Right lobe of liver (tissue), 6 donors: ENCODE measurements around the gene C2CD4C. TPM values are rescaled to one million over a fixed set of nuclear protein-coding genes. Genes with fewer than 3 reads are reported as not detected.
"Not testable (repeated sequence)": the region's sequence is repeated elsewhere in the genome, so short reads cannot be mapped to it uniquely, and the experiment has no call there.

Source experiments
- ATAC-seq, 4 donors: fragments of 200-7000 bp; cut with Tn5 transposase; one replicate each; pipeline ENCODE4 v1.9.1; 2020; ENCODE audit warnings: mild to moderate bottlenecking in 4 of 4, moderate library complexity in 4 of 4
- DNase-seq, 3 donors: peaks; one replicate each; pipeline ENCODE4 v3.0.0-alpha.2; 2020
- H3K27ac ChIP-seq, 3 donors: fragments of 200-600 bp; one replicate each; pipeline ENCODE4 v1.8.0; 2022
- H3K27me3 ChIP-seq, 2 donors: fragments of 200-600 bp; one replicate each; pipeline ENCODE4 v1.8.0; 2022
- H3K36me3 ChIP-seq, 4 donors: fragments of 200-600 bp; sonication (generic) in 1 of 4; one replicate each; pipeline versions ENCODE4 v1.5.1 to v1.8.0; 2017 to 2022; ENCODE audit warnings: control low read depth in 1 of 4
- H3K4me1 ChIP-seq, 4 donors: fragments of 200-600 bp; sonication (generic) in 1 of 4; one replicate each; pipeline versions ENCODE4 v1.5.1 to v1.8.0; 2017 to 2022; ENCODE audit warnings: control low read depth in 1 of 4
- H3K4me3 ChIP-seq, 3 donors: fragments of 200-600 bp; one replicate each; pipeline ENCODE4 v1.8.0; 2022
- H3K9me3 ChIP-seq, 4 donors: fragments of 200-600 bp; sonication (generic) in 1 of 4; one replicate each; pipeline versions ENCODE4 v1.5.1 to v1.8.0; 2017 to 2022; ENCODE audit warnings: control low read depth in 1 of 4
- POLR2A ChIP-seq: fragments of 450-650 bp; IDR thresholded peaks from one replicate; pipeline ENCODE4 v1.6.1; 2017; ENCODE audit warnings: antibody characterized with exemption, mild to moderate bottlenecking
- WGBS: methylation state at CpG from one replicate; pipeline ENCODE4 v1.1.6; 2018; ENCODE audit warnings: low coverage, low lambda C conversion rate; ENCODE audit not compliant: insufficient coverage; ENCODE audit errors: missing lambda C conversion rate; 5-methylcytosine and 5-hydroxymethylcytosine counted together
- intact Hi-C, 2 donors: fragments of 100-400 bp; cut with DNase I; formaldehyde crosslinking; loops; one replicate each; pipeline versions ENCODE4 v1.11.2 to v1.14.1; 2022
- total RNA-seq, 6 experiments: library from RNA; depleted of rRNA in 2 of 6; stranded (reverse); fragments of >200 nt in 2 of 6; fragmentation: NEBNext Ultra II Directional in 3 of 6; extraction: Animal tissue kit (Norgen Biotek cat#: 25700) in 3 of 6; gene quantifications; one replicate each; pipeline versions ENCODE4 v1.1.0 to v1.2.4, GENCODE V29; 2016 to 2023
- TF ChIP-seq, protein P1 (sequence below), 4 donors: fragments of 200-600 bp in 3 of 4; fragments of 450-650 bp in 1 of 4; IDR thresholded peaks; one replicate each; pipeline versions ENCODE4 v1.5.1 to v1.8.0; 2016 to 2022; ENCODE audit warnings: antibody characterized with exemption in 4 of 4, mild to moderate bottlenecking in 2 of 4
- donor health status: DM: no; HTN: yes; CAD: no.
- donor health status: DM: no; HTN: no; CAD: no.
- donor health status: DM: no; HTN: no; CAD: no.
- donor health status: DM: no; HTN: yes; CAD: no.
- donor health status: DM: no; HTN: yes; CAD: no.

C2CD4C gene
- total RNA-seq, 6 experiments from 2014 or later: 0.12 to 2.0 (median 0.44) TPM

DNA sequence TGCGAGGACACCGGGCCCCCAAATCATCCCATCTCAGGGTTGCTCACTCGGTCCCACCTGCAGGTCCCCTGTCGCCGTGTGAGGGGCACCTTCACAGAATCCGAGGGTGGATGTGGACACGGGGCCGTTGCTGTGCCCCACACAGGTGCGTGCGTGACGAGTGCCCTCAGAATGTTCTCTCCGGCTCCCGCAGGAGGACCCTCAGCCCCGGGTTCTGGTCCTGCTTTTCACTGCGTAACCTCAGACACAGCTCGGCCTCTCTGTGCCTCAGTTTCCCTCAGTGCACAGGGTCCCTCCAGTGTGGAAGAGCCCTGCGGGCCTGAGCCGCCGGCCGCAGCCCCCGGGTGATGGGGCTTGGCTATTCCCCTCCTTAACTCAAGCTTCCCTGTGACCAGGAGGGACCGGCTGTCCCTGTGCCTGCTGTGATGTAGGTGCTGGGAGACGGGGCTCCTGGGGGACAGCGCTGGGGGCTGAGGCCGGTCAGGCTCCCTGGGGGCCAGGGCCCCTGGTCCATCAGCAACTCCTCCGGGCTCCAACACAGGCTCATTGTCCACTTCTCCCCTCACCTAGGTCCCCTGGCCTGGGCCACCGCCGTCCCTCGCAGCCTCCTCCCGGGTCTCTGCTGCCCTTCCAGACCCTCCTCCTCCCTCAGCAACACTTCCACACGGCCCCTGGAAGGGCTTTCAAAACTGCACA lies 47.1 kb upstream of the C2CD4C start:
- ATAC-seq (no peak), DNase-seq (peak in 1 of 3 donors; percentile 45)
- Histone ChIP-seq H3K27ac (no peak overlapping the region), H3K4me3 (no peak overlapping the region), H3K27me3 (no peaks in the 10 kb centered on the region), H3K36me3 (no peaks in the 10 kb centered on the region), H3K4me1 (no peaks in the 10 kb centered on the region), H3K9me3 (no peaks in the 10 kb centered on the region)
- 76% methylated on average over 6 of the region's 31 CpGs for WGBS
- intact Hi-C loops: no loop called here
- no peak for TF ChIP-seq POLR2A
- TF ChIP-seq, protein P1, sequence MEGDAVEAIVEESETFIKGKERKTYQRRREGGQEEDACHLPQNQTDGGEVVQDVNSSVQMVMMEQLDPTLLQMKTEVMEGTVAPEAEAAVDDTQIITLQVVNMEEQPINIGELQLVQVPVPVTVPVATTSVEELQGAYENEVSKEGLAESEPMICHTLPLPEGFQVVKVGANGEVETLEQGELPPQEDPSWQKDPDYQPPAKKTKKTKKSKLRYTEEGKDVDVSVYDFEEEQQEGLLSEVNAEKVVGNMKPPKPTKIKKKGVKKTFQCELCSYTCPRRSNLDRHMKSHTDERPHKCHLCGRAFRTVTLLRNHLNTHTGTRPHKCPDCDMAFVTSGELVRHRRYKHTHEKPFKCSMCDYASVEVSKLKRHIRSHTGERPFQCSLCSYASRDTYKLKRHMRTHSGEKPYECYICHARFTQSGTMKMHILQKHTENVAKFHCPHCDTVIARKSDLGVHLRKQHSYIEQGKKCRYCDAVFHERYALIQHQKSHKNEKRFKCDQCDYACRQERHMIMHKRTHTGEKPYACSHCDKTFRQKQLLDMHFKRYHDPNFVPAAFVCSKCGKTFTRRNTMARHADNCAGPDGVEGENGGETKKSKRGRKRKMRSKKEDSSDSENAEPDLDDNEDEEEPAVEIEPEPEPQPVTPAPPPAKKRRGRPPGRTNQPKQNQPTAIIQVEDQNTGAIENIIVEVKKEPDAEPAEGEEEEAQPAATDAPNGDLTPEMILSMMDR (IDR thresholded peaks at IDR 0.05): no peak

DNA sequence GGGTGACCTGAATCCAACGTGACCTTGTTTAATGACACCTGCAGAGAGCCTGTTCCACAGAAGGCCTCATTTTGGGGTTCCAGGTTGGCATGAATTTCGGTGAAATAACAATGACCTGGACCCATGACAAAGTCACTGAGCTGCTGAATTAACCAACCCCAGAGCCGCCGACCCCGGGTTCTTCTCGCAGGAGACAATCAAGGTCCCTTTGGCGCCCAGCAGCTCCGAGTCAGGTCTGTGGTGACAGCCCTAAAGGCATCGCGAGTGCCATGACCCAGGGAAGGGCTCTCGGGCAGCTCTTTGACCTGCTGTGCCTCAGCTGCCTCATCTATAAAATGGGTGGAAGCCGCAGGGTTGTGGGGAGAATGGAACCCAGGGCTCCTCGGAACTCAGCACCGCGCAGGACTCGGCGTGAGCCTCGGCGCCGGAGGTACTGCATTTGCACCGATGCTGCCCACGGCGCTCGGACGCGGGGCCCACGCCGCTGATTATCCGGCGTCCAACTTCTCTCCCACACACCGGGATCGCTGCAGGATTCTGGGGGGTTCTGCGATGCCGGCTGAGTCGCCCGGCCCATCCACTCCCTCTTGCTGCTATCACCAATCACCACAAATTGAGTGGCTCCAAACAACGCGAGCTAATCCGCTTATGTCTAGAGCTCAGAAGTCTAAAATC lies 46.2 kb upstream of the C2CD4C start:
- ATAC-seq (no peak), DNase-seq (no peak)
- no peaks in the 10 kb centered on the region for H3K27me3 ChIP-seq
- H3K4me3 ChIP-seq: no peak overlapping the region
- no peaks in the 10 kb centered on the region for H3K9me3 ChIP-seq
- WGBS: 79% methylated on average over 2 of the region's 39 CpGs
- intact Hi-C loops: no loop called here
- H3K27ac ChIP-seq: no peak overlapping the region
- H3K4me1 ChIP-seq: no peaks in the 10 kb centered on the region
- H3K36me3 ChIP-seq: no peaks in the 10 kb centered on the region
- TF ChIP-seq POLR2A: no peak
- TF ChIP-seq, protein P1 (IDR thresholded peaks at IDR 0.05): no peak

DNA sequence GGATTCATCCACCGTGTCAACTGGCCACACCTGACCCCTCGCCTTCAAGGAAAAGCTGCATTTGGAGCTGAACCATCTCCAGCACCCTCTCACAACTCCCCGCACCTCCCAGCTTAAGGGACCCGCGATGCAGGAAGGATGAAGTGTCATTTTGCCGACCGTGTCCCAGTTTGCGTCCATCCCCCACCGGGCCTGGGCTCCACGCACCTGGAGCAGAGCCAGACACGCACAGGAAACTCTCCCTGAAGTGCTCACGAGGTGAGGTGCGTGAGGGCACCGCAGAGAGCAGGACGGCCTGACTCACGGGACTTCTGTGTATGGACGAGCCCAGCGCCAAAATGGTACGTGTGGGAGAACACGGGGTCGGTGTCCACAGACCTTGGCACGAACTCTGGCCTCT lies 44.7 kb upstream of the C2CD4C start:
- TF ChIP-seq, protein P1 (IDR thresholded peaks at IDR 0.05): no peak
- no peak for TF ChIP-seq POLR2A
- Histone ChIP-seq H3K9me3 (no peaks in the 10 kb centered on the region), H3K4me1 (no peaks in the 10 kb centered on the region), H3K36me3 (no peaks in the 10 kb centered on the region), H3K27ac (no peak overlapping the region), H3K27me3 (no peaks in the 10 kb centered on the region), H3K4me3 (no peak overlapping the region)
- no peak for ATAC-seq
- no peak for DNase-seq
- intact Hi-C loops: no loop called here
- WGBS: 84% methylated on average over 8 of the region's 22 CpGs

DNA sequence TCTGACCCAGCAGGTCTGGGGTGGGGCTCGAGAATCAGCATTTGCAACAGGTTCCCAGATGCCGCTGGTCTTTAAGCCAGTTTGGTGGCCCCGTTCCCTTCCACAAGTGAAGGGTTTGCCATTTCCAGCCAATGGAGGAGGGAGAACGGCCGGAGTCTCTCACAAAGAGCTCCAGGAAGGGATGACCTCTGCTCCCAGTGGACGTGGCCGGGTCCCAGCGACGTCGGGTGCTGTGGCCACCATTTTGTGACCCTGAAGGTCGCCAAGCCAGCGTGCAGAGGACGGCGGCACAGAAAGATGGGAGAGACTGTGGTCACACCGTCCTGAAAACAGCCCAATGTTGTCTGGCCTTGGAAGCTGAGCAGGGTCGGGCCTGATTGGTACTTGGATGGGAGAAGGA lies 43.9 kb upstream of the C2CD4C start:
- WGBS: 95% methylated on average over 13 of the region's 16 CpGs
- ATAC-seq: no peak
- intact Hi-C loops: no loop called here
- H3K4me1 ChIP-seq: no peaks in the 10 kb centered on the region
- H3K36me3 ChIP-seq: no peaks in the 10 kb centered on the region
- H3K27ac ChIP-seq: no peak overlapping the region
- DNase-seq: no peak
- H3K4me3 ChIP-seq: no peak overlapping the region
- TF ChIP-seq POLR2A: no peak
- TF ChIP-seq, protein P1 (IDR thresholded peaks at IDR 0.05): no peak
- H3K9me3 ChIP-seq: no peaks in the 10 kb centered on the region
- no peaks in the 10 kb centered on the region for H3K27me3 ChIP-seq

DNA sequence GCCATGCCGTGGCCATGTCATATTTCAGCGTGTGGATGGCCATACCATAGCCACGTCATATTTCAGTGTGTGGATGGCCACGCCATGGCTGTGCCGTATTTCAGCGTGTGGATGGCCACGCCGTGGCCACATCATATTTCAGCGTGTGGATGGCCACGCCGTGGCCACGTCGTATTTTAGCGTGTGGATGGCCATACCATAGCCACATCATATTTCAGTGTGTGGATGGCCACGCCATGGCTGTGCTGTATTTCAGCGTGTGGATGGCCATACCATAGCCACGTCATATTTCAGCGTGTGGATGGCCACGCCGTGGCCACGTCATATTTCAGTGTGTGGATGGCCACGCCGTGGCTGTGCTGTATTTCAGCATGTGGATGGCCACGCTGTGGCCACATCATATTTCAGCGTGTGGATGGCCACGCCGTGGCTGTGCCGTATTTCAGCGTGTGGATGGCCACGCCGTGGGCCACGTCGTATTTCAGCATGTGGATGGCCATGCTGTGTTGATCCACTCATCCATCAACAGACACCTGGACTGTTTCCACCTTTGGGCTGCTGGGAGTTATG lies 42.0 kb upstream of the C2CD4C start:
- WGBS: 98% methylated on average over 9 of the region's 33 CpGs
- H3K9me3 ChIP-seq, H3K27ac ChIP-seq, H3K36me3 ChIP-seq, intact Hi-C loops, ATAC-seq, H3K4me1 ChIP-seq, H3K27me3 ChIP-seq, H3K4me3 ChIP-seq, DNase-seq: not testable (repeated sequence)
